Urinary bladder (tissue), 4 donors: ENCODE results near the gene NMB. TPM values are rescaled to one million over a fixed set of nuclear protein-coding genes. Genes with fewer than 3 reads are reported as not detected.
"Not testable (repeated sequence)": the region's sequence is repeated elsewhere in the genome, so short reads cannot be mapped to it uniquely, and the experiment has no call there.

Experiments
- DNase-seq: peaks from one replicate; pipeline ENCODE4 v3.0.0-alpha.2; 2015; ENCODE audit errors: extremely low spot score
- H3K27ac ChIP-seq: one replicate; pipeline ENCODE4 v1.5.1; 2013; ENCODE audit warnings: low read depth, mild to moderate bottlenecking, moderate library complexity
- H3K36me3 ChIP-seq: one replicate; pipeline ENCODE4 v1.6.1; 2013; ENCODE audit warnings: mild to moderate bottlenecking, moderate library complexity; ENCODE audit not compliant: insufficient read depth
- H3K4me1 ChIP-seq: one replicate; pipeline ENCODE4 v1.6.1; 2013; ENCODE audit warnings: mild to moderate bottlenecking, moderate library complexity; ENCODE audit not compliant: insufficient read depth
- H3K4me3 ChIP-seq: one replicate; pipeline ENCODE4 v1.5.1; 2013; ENCODE audit warnings: low read depth, low read length
- WGBS: extraction: QIAGEN DNeasy Blood & Tissue Kit; methylation state at CpG from one replicate; pipeline ENCODE4 v1.1.7; 2013; 5-methylcytosine and 5-hydroxymethylcytosine counted together
- polyA plus RNA-seq: library from polyadenylated mRNA; stranded (reverse); fragments of 200-250 nt; gene quantifications from one replicate; pipeline ENCODE4 v1.2.3, GENCODE V29; 2013
- total RNA-seq: library from RNA; depleted of rRNA; stranded (reverse); fragments of >200 nt; gene quantifications from one replicate; pipeline ENCODE4 v1.2.3, GENCODE V29; 2014
- donor health status: healthy with polysubstance abuse.
- donor health status: healthy.

NMB gene
- total and polyA plus RNA-seq, 2 donors = 1.6 to 11.3 TPM

DNA sequence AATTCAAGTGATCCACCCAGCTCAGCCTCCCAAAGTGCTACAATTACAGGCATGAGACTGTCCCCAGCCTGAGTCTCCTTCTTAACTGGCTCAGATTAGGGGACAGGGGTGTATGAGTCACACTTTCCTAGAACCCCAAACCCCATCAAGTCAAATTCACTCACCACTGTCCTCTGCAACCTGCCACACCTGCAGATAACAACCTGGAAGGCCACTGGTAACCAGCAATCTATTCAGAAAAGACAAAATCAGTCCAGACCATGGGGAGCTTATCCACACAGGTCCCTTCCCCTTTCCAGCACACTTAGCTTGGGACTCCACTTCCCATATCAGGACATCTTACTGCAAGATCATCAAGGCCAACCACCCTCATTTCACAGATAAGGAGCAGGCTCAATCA, 10.3 kb downstream of the NMB start:
- Histone ChIP-seq H3K36me3 (peaks cover 8% of the 10 kb centered on the region), H3K4me3 (no peak overlapping the region), H3K4me1 (no peaks in the 10 kb centered on the region), H3K27ac (no peak overlapping the region)
- DNase-seq = no peak

DNA sequence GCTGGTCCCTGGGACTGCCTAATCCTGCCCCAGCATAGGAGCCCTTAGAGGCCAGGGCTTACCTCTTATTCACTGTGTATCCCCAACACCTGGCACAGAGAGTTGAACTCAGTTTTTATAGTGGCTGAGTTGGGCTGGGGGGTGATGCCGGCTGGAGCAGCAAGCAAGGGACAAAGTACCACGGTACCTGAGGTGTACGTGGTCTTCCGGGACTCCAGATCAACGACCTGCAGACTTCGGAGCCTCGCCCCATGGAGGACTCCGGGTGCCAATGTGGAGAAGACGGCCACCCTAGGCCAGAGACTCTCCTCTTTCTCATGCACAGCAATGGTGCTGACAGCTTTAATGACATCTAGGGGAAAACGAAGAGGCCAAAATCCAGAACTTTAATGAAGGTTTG, 12.0 kb downstream of the NMB start:
- WGBS = 91% methylated on average over 10 of the region's 10 CpGs
- no peak for DNase-seq

DNA sequence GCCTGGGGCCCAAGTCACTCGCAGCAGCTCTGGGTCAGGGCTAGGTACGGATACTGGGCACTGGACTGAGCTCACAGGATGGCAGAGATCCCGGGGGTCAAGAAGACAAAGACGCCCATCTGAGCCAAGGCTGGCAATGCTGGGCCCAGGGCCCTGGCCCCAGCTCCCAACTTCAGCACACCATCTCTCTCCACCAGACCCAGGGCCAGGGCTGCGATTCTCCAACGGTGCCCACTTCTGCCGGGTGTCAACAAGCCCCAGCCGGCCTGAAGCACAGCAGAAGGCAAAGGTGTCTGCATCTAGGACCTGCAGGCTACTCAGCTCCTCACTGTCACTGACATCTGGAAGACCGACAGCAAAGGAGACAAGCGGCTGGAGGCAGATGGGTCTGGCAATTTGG, 12.5 kb downstream of the NMB start:
- WGBS = 92% methylated on average over 10 of the region's 10 CpGs
- Histone ChIP-seq H3K4me3 (no peak overlapping the region), H3K36me3 (peaks cover 8% of the 10 kb centered on the region), H3K27ac (no peak overlapping the region), H3K4me1 (no peaks in the 10 kb centered on the region)
- no peak for DNase-seq

More for the DNA sequence above, 12.0 kb downstream of the NMB start:
- H3K36me3 ChIP-seq = peaks cover 8% of the 10 kb centered on the region
- no peaks in the 10 kb centered on the region for H3K4me1 ChIP-seq
- H3K27ac ChIP-seq = no peak overlapping the region
- no peak overlapping the region for H3K4me3 ChIP-seq

DNA sequence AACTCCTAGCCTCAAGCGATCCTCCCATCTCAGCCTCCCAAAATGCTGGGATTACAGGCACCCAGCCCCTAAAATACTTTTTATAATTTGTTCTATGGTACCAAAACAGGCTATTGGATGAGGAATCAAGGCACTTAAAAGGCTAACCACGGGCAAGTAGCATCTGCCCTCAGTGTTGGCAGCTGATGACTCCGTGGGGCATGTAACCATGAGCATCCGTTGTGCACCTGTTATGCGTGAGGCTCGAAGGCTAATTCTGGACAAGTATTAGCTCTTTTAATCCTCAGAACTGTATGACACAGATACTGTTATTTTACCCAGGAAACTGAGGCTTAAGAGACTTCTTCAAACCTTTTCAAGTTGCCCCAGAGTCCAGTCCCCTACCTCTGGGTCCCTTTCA, 14.2 kb downstream of the NMB start:
- 93% methylated on average over 6 of the region's 6 CpGs for WGBS
- H3K4me1 ChIP-seq = no peaks in the 10 kb centered on the region
- H3K4me3 ChIP-seq = no peak overlapping the region
- H3K27ac ChIP-seq = no peak overlapping the region
- DNase-seq = no peak
- peaks cover 13% of the 10 kb centered on the region for H3K36me3 ChIP-seq

DNA sequence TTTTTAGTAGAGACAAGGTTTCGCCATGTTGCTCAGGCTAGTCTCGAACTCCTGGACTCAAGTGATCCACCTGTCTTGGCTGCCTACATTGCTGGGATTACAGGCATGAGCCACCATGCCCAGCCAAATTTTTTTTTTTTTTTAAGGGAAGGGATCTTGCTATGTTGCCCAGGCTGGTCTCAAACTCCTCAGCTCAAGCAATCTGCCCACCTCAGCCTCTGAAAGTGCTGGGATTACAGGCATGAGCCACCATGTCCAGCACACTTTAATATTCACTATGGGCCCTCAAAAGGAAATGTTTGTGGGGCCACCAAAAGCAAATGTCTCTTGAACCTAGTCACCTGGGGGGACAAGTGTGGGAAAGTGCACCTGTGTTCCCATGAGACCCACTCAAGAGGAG, 15.4 kb downstream of the NMB start:
- H3K27ac ChIP-seq, H3K4me1 ChIP-seq, DNase-seq, H3K4me3 ChIP-seq: not testable (repeated sequence)
- WGBS = 67% methylated on average over 2 of the region's 2 CpGs
- H3K36me3 ChIP-seq = peaks cover 13% of the 10 kb centered on the region

DNA sequence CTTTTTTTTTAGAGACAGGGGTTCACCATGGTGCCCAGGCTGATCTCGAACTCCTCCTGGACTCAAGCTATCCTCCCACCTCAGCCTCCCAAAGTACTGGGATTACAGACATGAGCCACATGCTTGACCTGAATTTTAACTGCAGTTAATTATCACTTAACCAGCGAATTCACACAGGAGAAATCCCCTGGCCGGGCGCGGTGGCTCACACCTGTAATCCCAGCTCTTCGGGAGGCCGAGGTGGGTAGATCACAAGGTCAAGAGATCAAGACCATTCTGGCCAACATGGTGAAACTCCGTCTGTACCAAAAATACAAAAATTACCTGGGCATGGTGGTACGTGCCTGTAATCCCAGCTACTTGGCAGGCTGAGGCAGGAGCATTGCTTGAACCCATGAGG, 16.1 kb downstream of the NMB start:
- H3K4me1 ChIP-seq, DNase-seq, H3K27ac ChIP-seq, H3K4me3 ChIP-seq: not testable (repeated sequence)
- WGBS = 93% methylated on average over 9 of the region's 9 CpGs
- peaks cover 15% of the 10 kb centered on the region for H3K36me3 ChIP-seq

DNA sequence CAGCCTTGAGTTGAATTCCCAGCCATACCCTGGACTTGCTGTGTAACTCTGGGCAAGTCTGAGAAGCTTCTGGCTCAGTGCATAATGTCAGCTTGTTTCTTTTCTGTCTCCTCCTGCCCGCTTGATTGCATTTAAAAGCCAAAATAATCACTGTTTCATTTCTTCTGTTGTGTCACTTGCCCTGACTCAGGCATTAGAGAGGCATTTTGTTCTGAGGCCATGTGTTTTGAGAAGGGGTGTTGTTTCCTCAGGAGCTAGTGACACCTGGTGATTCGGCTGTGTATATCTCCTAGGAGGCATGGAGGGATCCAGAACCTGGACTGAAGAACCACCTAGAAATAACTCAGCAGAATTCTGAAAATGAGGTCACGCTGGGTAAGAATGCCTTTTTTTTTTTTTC, 19.9 kb downstream of the NMB start:
- no peaks in the 10 kb centered on the region for H3K4me1 ChIP-seq
- H3K27ac ChIP-seq = no peak overlapping the region
- 76% methylated on average over 3 of the region's 3 CpGs for WGBS
- H3K36me3 ChIP-seq = peaks cover 7% of the 10 kb centered on the region
- H3K4me3 ChIP-seq = no peak overlapping the region
- no peak for DNase-seq

DNA sequence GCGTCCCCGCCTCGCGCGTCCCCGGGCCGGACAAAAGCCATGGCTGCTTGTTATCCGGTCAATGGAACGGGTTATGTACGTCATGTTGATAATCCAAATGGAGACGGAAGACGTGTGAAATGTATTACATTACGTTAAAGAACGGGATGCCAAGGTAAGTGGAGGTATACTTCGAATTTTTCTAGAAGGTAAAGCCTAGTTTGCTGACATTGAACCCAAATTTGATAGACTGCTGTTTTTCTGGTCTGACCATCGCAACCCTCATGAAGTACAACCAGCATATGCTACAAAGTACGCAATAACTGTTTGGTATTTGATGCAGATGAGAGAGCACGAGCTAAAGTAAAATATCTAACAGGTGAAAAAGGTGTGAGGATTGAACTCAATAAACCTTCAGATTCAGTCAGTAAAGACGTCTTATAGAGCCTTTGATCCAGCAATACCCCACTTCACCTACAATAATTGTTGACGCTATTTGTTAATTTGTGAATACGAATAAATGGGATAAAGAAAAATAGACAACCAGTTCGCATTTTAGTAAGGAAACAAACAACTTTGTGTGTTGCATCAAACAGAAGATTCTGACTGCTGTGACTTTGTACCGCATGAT, 23.7 kb downstream of the NMB start:
- Histone ChIP-seq H3K4me1 (no peaks in the 10 kb centered on the region), H3K36me3 (peaks cover 2% of the 10 kb centered on the region), H3K27ac (peak overlapping the region; percentile 96), H3K4me3 (peak overlapping the region; percentile 46)
- 32% methylated on average over 23 of the region's 23 CpGs for WGBS
- DNase-seq = no peak

DNA sequence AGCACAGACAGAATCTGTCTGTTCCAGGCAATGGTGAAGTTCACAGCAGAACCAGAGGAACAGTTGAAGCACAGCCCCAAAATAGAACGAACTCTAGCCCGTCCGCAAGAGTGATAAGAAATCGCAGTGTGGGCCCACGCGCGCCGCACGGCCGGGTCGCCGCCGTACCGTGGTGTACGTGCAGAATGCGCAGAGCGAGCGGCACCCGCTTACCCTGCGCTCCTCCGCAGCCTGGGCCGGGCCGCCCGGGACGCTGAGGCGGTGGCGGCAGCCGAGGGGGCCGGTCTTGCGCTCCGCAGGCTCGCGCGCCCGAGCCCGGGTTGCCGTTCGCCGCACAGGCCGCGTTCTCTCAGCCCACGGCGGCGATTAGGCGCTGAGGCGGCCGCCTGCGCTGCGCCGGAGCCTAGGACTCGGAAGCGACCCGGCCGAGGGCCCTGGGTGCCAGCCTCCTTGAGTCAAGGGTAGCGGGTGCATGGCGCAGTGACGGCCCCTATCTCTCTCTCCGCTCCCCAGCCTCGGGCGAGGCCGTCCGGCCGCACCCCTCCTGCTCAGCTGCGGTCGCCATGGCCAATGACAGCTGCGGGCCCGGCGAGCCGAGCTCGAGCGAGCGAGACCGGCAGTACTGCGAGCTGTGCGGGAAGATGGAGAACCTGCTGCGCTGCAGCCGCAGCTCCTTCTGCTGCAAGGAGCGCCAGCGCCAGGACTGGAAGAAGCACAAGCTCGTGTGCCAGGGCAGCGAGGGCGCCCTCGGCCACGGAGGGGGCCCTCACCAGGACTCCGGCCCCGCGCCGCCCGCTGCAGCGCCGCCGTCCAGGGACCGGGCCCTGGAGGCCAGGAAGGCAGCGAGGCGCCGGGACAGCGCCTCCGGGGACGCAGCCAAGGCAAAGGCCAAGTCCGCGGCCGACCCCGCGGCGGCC, 24.4 kb downstream of the NMB start:
- H3K27ac ChIP-seq = peak overlapping the region; percentile 96
- peaks cover 2% of the 10 kb centered on the region for H3K36me3 ChIP-seq
- H3K4me3 ChIP-seq = peak overlapping the region; percentile 46
- WGBS = under 1% methylated on average over 105 of the region's 105 CpGs
- DNase-seq = peak; percentile 32
- no peaks in the 10 kb centered on the region for H3K4me1 ChIP-seq

DNA sequence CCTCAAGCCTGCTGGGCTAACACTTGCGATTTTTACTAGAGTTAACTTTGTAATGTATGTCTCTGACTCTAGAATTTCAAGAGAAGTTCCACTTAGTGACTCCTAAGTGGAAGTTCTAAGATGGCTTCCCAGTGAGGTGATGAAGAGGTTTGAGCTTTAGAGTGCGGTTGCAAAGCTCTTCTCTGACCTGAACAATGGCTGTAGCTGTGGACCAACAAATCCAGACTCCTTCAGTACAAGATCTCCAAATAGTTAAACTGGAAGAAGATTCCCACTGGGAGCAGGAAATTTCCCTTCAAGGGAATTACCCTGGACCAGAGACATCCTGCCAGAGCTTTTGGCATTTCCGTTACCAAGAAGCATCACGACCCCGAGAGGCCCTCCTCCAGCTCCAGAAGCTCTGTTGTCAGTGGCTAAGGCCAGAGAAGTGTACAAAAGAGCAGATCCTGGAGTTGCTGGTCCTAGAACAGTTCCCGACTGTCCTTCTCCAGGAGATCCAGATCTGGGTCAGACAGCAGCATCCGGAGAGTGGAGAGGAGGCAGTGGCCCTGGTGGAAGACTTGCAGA, 26.2 kb downstream of the NMB start:
- H3K4me3 ChIP-seq = peak overlapping the region; percentile 50
- WGBS = 46% methylated on average over 7 of the region's 7 CpGs
- H3K4me1 ChIP-seq = no peaks in the 10 kb centered on the region
- no peaks in the 10 kb centered on the region for H3K36me3 ChIP-seq
- H3K27ac ChIP-seq = peak overlapping the region; percentile 70
- DNase-seq = no peak

DNA sequence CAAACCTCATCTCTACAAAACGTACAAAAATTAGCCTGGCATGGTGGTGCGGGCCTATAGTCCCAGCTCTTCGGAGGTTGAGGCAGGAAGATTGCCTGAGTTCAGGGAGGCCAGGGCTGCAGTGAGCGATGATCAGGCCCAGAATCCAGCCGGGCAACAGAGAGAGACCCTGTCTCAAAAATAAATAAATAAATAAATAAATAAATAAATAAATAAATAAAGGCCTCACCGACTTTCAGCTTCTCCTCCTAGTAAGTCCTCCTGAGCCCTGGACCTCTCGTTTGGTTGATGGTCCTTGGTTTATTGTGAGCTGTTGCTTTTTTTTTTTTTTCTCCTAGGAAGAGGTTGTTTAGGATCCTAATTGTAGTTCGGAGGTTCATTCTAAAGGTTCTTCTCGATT, 29.0 kb downstream of the NMB start:
- Histone ChIP-seq H3K4me3 (no peak overlapping the region), H3K4me1 (no peaks in the 10 kb centered on the region), H3K36me3 (no peaks in the 10 kb centered on the region), H3K27ac (no peak overlapping the region)
- DNase-seq = no peak
- WGBS = 91% methylated on average over 9 of the region's 9 CpGs

DNA sequence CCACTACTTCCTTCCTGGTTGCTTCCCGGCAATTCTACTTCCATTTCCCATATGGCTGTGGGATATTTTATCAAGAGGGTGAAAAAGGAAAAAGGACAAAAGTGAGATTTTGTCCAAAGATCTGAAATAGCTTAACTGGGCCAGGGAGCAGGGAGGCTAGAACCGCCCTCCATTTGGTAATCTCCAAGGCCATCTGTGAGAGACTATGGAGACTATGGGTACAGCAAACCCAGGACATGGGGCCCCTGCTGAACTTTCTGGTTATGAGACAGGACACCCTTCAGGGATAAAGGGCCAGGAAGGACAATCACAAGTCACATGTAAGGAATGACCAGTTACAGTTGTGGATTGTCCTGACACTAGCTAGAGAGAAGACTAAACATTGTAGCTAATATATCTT, 32.9 kb downstream of the NMB start:
- Histone ChIP-seq H3K4me1 (no peaks in the 10 kb centered on the region), H3K4me3 (no peak overlapping the region), H3K27ac (no peak overlapping the region), H3K36me3 (peaks cover 1% of the 10 kb centered on the region)
- no peak for DNase-seq
- 90% methylated on average over 2 of the region's 2 CpGs for WGBS

DNA sequence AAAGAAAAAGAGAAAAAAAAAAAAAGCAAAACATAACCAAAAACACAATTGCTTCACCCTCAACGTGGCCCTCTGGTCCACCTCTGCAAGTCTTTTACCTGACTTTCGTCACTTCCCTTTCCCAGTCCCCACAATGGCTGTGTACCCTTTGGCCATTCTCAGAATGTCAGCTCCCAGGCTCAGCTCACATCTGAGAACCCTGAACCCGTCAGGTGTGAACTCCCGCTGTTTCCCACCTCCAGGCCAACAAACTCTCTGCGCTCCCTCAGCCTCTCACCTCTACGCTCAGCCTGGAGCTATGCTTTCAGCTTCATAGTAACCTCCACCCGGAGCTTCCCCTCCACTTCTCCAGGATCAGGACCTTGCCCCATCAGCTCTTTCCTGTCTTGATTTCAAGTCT, 33.6 kb downstream of the NMB start:
- 88% methylated on average over 7 of the region's 7 CpGs for WGBS

More for the DNA sequence above, 33.6 kb downstream of the NMB start:
- Histone ChIP-seq H3K27ac (no peak overlapping the region), H3K4me1 (no peaks in the 10 kb centered on the region), H3K36me3 (peaks cover 1% of the 10 kb centered on the region), H3K4me3 (no peak overlapping the region)
- DNase-seq = no peak
